ENCODE measurements around the gene MEN1.
"Not testable (repeated sequence)": the region's sequence is repeated elsewhere in the genome, so short reads cannot be mapped to it uniquely, and the experiment has no call there.

MEN1 gene

GRCh38 chr11:64846998-64847666 lies 36.8 kb upstream of the MEN1 start (continued):
- TF ChIP-seq ZNF335 (tag by site-specific recombination; conservative IDR thresholded peaks at IDR 0.05) = no peak
- TF ChIP-seq ZNF555 (tag by site-specific recombination; conservative IDR thresholded peaks at IDR 0.05) = no peak

GRCh38 chr11:64845776-64846129 lies 35.4 kb upstream of the MEN1 start:
- H3K4me1 ChIP-seq (ENCODE audit: control insufficient read depth, insufficient read depth, low read length); H3K4me3 ChIP-seq (ENCODE audit: low read depth, low read length); H3K27ac ChIP-seq (ENCODE audit: extremely low read depth, low read depth, low read length); H3K36me3 ChIP-seq (ENCODE audit: control insufficient read depth in 2 of 2, insufficient read depth in 1 of 2, low read length in 2 of 2); H3K9me3 ChIP-seq (ENCODE audit: control insufficient read depth, insufficient read depth, low read depth, low read length): not testable (repeated sequence)
- CTCF ChIA-PET = interaction anchor here (0.6 to 8.0 kb wide), 12 partner anchors 12 to 516 kb away, joined by 3 to 111 read pairs (median 6); partner anchors contain the start of genes BATF2 and EHD1
- POLR2A ChIA-PET = interaction anchor here (0.8 kb wide), 1 partner anchor 85 kb away, joined by 3 read pairs; no protein-coding TSS in a partner anchor

GRCh38 chr11:64845129-64845775 lies 34.9 kb upstream of the MEN1 start:
- Histone ChIP-seq H3K4me3 (ENCODE audit: low read depth, low read length) (no peak overlapping the region), H3K4me1 (ENCODE audit: control insufficient read depth, insufficient read depth, low read length) (no peaks in the 10 kb centered on the region; the same call in 1 of the 2 replicates), H3K36me3 (ENCODE audit: control insufficient read depth in 2 of 2, insufficient read depth in 1 of 2, low read length in 2 of 2) (no peaks in the 10 kb centered on the region), H3K9me3 (ENCODE audit: control insufficient read depth, insufficient read depth, low read depth, low read length) (no peaks in the 10 kb centered on the region), H3K27ac (ENCODE audit: extremely low read depth, low read depth, low read length) (no peak overlapping the region)
- CTCF ChIA-PET = interaction anchor here (0.6 to 8.0 kb wide), 9 partner anchors 10 to 322 kb away, joined by 3 to 111 read pairs (median 7); partner anchors contain the start of gene BATF2
- POLR2A ChIA-PET = interaction anchor here (0.8 kb wide), 1 partner anchor 84 kb away, joined by 3 read pairs; no protein-coding TSS in a partner anchor
- TF ChIP-seq ZNF416 (tag by site-specific recombination; IDR thresholded peaks at IDR 0.05) (no peak), ZNF302 (tag by site-specific recombination; IDR thresholded peaks at IDR 0.05; ENCODE audit: low read depth) (no peak), KLF8 (tag by site-specific recombination; IDR thresholded peaks at IDR 0.05) (0 out of 2 replicates have a peak, but pooled peaks have one; percentile 18), ZNF514 (tag by site-specific recombination; IDR thresholded peaks at IDR 0.05) (no peak), ZNF19 (tag by site-specific recombination; IDR thresholded peaks at IDR 0.05; ENCODE audit: low read depth) (no peak), ZBTB20 (tag by site-specific recombination; IDR thresholded peaks at IDR 0.05) (no peak), ZFP41 (tag by site-specific recombination; IDR thresholded peaks at IDR 0.05; ENCODE audit: borderline replicate concordance) (no peak), ZNF324 (tag by site-specific recombination; IDR thresholded peaks at IDR 0.05) (no peak), ZNF776 (tag by site-specific recombination; IDR thresholded peaks at IDR 0.05; ENCODE audit: borderline replicate concordance) (no peak), ZSCAN23 (tag by site-specific recombination; IDR thresholded peaks at IDR 0.05) (0 out of 2 replicates have a peak, but pooled peaks have one; percentile 39), ZXDB (tag by site-specific recombination; IDR thresholded peaks at IDR 0.05) (no peak), ZNF175 (tag by site-specific recombination; IDR thresholded peaks at IDR 0.05) (no peak), ZNF155 (tag by site-specific recombination; IDR thresholded peaks at IDR 0.05) (no peak), ZNF76 (tag by site-specific recombination; IDR thresholded peaks at IDR 0.05; ENCODE audit: borderline replicate concordance, low read depth) (no peak; the same call in 1 of the 2 replicates), ZNF747 (tag by site-specific recombination; IDR thresholded peaks at IDR 0.05) (no peak), ZSCAN18 (tag by site-specific recombination; IDR thresholded peaks at IDR 0.05) (no peak), ZNF221 (tag by site-specific recombination; IDR thresholded peaks at IDR 0.05; ENCODE audit: borderline replicate concordance) (no peak), FEZF1 (tag by site-specific recombination; IDR thresholded peaks at IDR 0.05) (no peak), ZNF624 (tag by site-specific recombination; IDR thresholded peaks at IDR 0.05) (no peak), ZNF664 (tag by site-specific recombination; IDR thresholded peaks at IDR 0.05) (no peak), SP3 (tag by site-specific recombination; IDR thresholded peaks at IDR 0.05) (peak; percentile 7; the same call in 1 of the 2 replicates), ZNF473 (tag by site-specific recombination; IDR thresholded peaks at IDR 0.05) (no peak), ZNF701 (tag by site-specific recombination; IDR thresholded peaks at IDR 0.05) (no peak), ZNF707 (tag by site-specific recombination; IDR thresholded peaks at IDR 0.05) (no peak), ZNF48 (tag by site-specific recombination; IDR thresholded peaks at IDR 0.05) (no peak), ZNF639 (tag by site-specific recombination; IDR thresholded peaks at IDR 0.05) (peak; percentile 84), ZBTB7A (tag by site-specific recombination; IDR thresholded peaks at IDR 0.05; ENCODE audit: low read depth) (no peak), ZNF623 (tag by site-specific recombination; IDR thresholded peaks at IDR 0.05) (peak; percentile 26; the same call in 1 of the 2 replicates), ZNF791 (tag by site-specific recombination; IDR thresholded peaks at IDR 0.05) (no peak)

Data from HEK293 (cell line).